GM23338 (cell line): ENCODE measurements around the gene SLC25A42. TPM values are rescaled to one million over a fixed set of nuclear protein-coding genes. Genes with fewer than 3 reads are reported as not detected.
A peak's percentile ranks its signal among the peaks of the same experiment; 100 is the strongest.

Experiments used
- ATAC-seq: fragments of 200-7000 bp; cut with Tn5 transposase; 3 replicates; pipeline ENCODE4 v1.9.1; 2020
- DNase-seq: peaks from one replicate; pipeline ENCODE4 v3.0.0-alpha.2; 2015; ENCODE audit warnings: low spot score
- H2AFZ ChIP-seq: fragments of 200-600 bp; sonication (generic); 2 replicates; pipeline ENCODE4 v1.8.0; 2016; ENCODE audit warnings: antibody characterized with exemption, mild to moderate bottlenecking, moderate library complexity
- H3F3A ChIP-seq: fragments of 200-600 bp; sonication (generic); replicated peaks from 2 replicates; pipeline ENCODE4 v1.8.0; 2017; ENCODE audit warnings: antibody characterized with exemption, mixed run types, low read depth
- H3K27ac ChIP-seq: fragments of 200-600 bp; sonication (generic); 2 replicates; pipeline ENCODE4 v1.6.1; 2016; ENCODE audit warnings: low read depth
- H3K27me3 ChIP-seq: fragments of 200-600 bp; sonication (generic); 2 replicates; pipeline ENCODE4 v1.8.0; 2016; ENCODE audit warnings: mild to moderate bottlenecking, mixed run types, moderate library complexity; ENCODE audit not compliant: insufficient read depth
- H3K36me3 ChIP-seq: fragments of 200-600 bp; sonication (generic); 2 replicates; pipeline ENCODE4 v1.8.0; 2016; ENCODE audit warnings: mild to moderate bottlenecking; ENCODE audit not compliant: insufficient read depth
- H3K4me1 ChIP-seq: fragments of 200-600 bp; sonication (generic); 2 replicates; pipeline ENCODE4 v1.8.0; 2016; ENCODE audit warnings: mild to moderate bottlenecking, moderate library complexity; ENCODE audit not compliant: insufficient read depth
- H3K4me2 ChIP-seq: fragments of 200-600 bp; sonication (generic); 2 replicates; pipeline ENCODE4 v1.7.1; 2017; ENCODE audit warnings: mixed run types
- H3K4me3 ChIP-seq: fragments of 200-600 bp; sonication (generic); 2 replicates; pipeline ENCODE4 v1.6.1; 2016; ENCODE audit warnings: mixed run types
- H3K79me2 ChIP-seq: fragments of 200-600 bp; sonication (generic); replicated peaks from 2 replicates; pipeline ENCODE4 v1.8.0; 2017; ENCODE audit warnings: mild to moderate bottlenecking; ENCODE audit not compliant: insufficient read depth
- H3K9me2 ChIP-seq: fragments of 200-600 bp; sonication (generic); 2 replicates; pipeline ENCODE4 v1.8.0; 2017; ENCODE audit not compliant: insufficient read depth
- H4K20me1 ChIP-seq: fragments of 200-600 bp; sonication (generic); replicated peaks from 2 replicates; pipeline ENCODE4 v1.8.0; 2017; ENCODE audit warnings: mild to moderate bottlenecking; ENCODE audit not compliant: insufficient read depth
- H3K27ac Mint-ChIP-seq: 2 replicates; pipeline ENCODE4 v1.8.0; 2020; ENCODE audit warnings: inconsistent platforms, mild to moderate bottlenecking, moderate library complexity, mixed read lengths
- H3K27me3 Mint-ChIP-seq: 3 replicates; pipeline ENCODE4 v1.8.0; 2022; ENCODE audit warnings: low read depth, mild to moderate bottlenecking, moderate library complexity, mixed read lengths, inconsistent platforms; ENCODE audit not compliant: insufficient read depth, poor library complexity
- H3K36me3 Mint-ChIP-seq: 3 replicates; pipeline ENCODE4 v1.8.0; 2021; ENCODE audit warnings: low read depth, mild to moderate bottlenecking, inconsistent platforms, moderate library complexity, mixed read lengths
- H3K4me1 Mint-ChIP-seq: 3 replicates; pipeline ENCODE4 v1.8.0; 2020; ENCODE audit warnings: mild to moderate bottlenecking, inconsistent platforms, mixed read lengths
- H3K4me3 Mint-ChIP-seq: 3 replicates; pipeline ENCODE4 v1.8.0; 2021; ENCODE audit warnings: moderate library complexity, mild to moderate bottlenecking, inconsistent platforms, mixed read lengths
- H3K9me3 Mint-ChIP-seq: 3 replicates; pipeline ENCODE4 v1.8.0; 2020; ENCODE audit warnings: moderate library complexity, mild to moderate bottlenecking, inconsistent platforms, mixed read lengths
- CREB1 ChIP-seq: fragments of 250-450 bp; sonication (Bioruptor Pico); IDR thresholded peaks from 2 replicates; pipeline ENCODE4 v1.5.0; 2020; ENCODE audit warnings: low read depth, mild to moderate bottlenecking, moderate library complexity
- EZH2 ChIP-seq: fragments of 200-600 bp; sonication (generic); IDR thresholded peaks from one replicate; pipeline ENCODE4 v1.8.0; 2017; ENCODE audit warnings: antibody characterized with exemption, mild to moderate bottlenecking, low read depth; ENCODE audit not compliant: unreplicated experiment
- EZH2phosphoT487 ChIP-seq: fragments of 200-600 bp; sonication (generic); IDR thresholded peaks from one replicate; pipeline ENCODE4 v1.8.1; 2018; ENCODE audit warnings: antibody characterized with exemption; ENCODE audit not compliant: unreplicated experiment
- JUNB ChIP-seq: IDR thresholded peaks from one replicate; pipeline ENCODE4 v1.6.1; 2016; ENCODE audit warnings: antibody characterized with exemption; ENCODE audit not compliant: unreplicated experiment
- NANOG ChIP-seq: IDR thresholded peaks from 2 replicates; pipeline ENCODE4 v1.6.1; 2016; ENCODE audit warnings: antibody characterized with exemption, borderline replicate concordance
- POLR2AphosphoS5 ChIP-seq: IDR thresholded peaks from 2 replicates; pipeline ENCODE4 v1.6.1; 2016; ENCODE audit warnings: antibody characterized with exemption, low read depth
- STAT1 ChIP-seq: IDR thresholded peaks from one replicate; pipeline ENCODE4 v1.6.1; 2016; ENCODE audit warnings: antibody characterized with exemption; ENCODE audit not compliant: unreplicated experiment
- ZNF331 ChIP-seq: fragments of 250-450 bp; sonication (Bioruptor Pico); IDR thresholded peaks from 2 replicates; pipeline ENCODE4 v1.5.0; 2020; ENCODE audit warnings: low read depth, mild to moderate bottlenecking, moderate library complexity
- polyA plus RNA-seq: library from polyadenylated mRNA; unstranded; fragments of >200 nt; fragmentation: Nextera tagmentation; extraction: Ambion mirVana; gene quantifications from 2 replicates; pipeline ENCODE4 v1.2.1, GENCODE V29; 2016
- total RNA-seq: library from RNA; depleted of rRNA; stranded (reverse); fragments of >200 nt; shearing (Covaris generic); gene quantifications from 2 replicates; pipeline ENCODE4 v1.2.3, GENCODE V29; 2014
- TF ChIP-seq, protein P1 (sequence below): IDR thresholded peaks from 2 replicates; pipeline ENCODE4 v1.6.1; 2016; ENCODE audit warnings: antibody characterized with exemption
- TF ChIP-seq, protein P2 (sequence below), 2 experiments: fragments of 200-600 bp in 1 of 2; sonication (generic) in 1 of 2; conservative IDR thresholded peaks; 2 replicates each; pipeline versions ENCODE4 v1.5.1 to v1.6.1; 2016 to 2017; ENCODE audit warnings: antibody characterized with exemption in 2 of 2, low read depth in 2 of 2, mild to moderate bottlenecking in 2 of 2, moderate library complexity in 1 of 2
- TF ChIP-seq, protein P3 (sequence below): fragments of 250-450 bp; sonication (Bioruptor Pico); IDR thresholded peaks from 2 replicates; pipeline ENCODE4 v1.5.0; 2020; ENCODE audit warnings: mild to moderate bottlenecking, moderate library complexity
- TF ChIP-seq, protein P4 (sequence below): IDR thresholded peaks from one replicate; pipeline ENCODE4 v1.6.1; 2018; ENCODE audit warnings: antibody characterized with exemption; ENCODE audit not compliant: unreplicated experiment

The SLC25A42 gene
- total and polyA plus RNA-seq, 2 experiments from 2014 or later, result 7.3 to 7.6 TPM

DNA sequence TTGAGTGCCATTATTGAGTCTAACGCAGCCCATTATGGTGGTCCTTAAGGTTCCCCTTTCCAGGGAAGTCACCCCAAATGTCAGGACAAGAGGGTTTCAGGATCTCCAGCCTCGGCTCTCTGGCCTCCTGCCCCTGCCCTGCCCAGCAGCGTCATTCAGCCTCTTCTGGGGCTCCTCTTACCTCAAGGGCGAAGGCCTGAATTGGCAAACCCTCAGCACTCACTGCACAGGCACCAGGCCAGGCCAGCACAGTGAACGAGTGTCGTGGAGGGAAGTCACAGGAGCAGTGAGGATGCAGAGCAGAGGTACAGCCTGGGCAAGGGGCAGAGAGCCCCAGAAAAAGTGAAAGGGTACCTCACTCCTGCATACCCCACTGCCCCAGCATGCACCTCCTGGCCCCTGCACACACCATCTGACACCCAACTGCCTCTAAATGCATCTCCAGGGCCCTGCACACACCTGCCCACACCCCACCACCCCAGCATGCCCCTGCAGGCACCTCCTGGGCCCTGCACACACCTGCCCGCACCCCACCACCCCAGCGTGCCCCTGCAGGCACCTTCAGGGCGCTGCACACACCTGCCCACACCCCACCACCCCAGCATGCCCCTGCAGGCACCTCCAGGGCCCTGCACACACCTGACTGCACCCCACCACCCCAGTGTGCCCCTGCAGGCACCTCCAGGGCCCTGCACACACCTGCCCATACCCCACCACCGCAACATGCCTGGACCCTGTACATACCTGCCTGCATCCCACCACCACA lies 19.8 kb downstream of the SLC25A42 start:
- no peaks in the 10 kb centered on the region for H3F3A ChIP-seq
- Mint-ChIP-seq H3K27me3 (peaks cover 15% of the 10 kb centered on the region), H3K36me3 (no peaks in the 10 kb centered on the region), H3K4me3 (no peak overlapping the region), H3K4me1 (peaks cover 3% of the 10 kb centered on the region), H3K9me3 (no peaks in the 10 kb centered on the region), H3K27ac (no peak overlapping the region)
- ATAC-seq (peak; percentile 64), DNase-seq (no peak)
- no peak overlapping the region for H3K4me2 ChIP-seq
- no peak overlapping the region for H3K4me3 ChIP-seq
- H3K4me1 ChIP-seq, result no peaks in the 10 kb centered on the region; the same call in 1 of the 2 replicates
- H3K27me3 ChIP-seq, result 0 out of 2 replicates have a peak, but pooled peaks cover 6% of the 10 kb centered on the region
- no peaks in the 10 kb centered on the region for H3K79me2 ChIP-seq
- no peak overlapping the region for H3K27ac ChIP-seq
- TF ChIP-seq, protein P1, sequence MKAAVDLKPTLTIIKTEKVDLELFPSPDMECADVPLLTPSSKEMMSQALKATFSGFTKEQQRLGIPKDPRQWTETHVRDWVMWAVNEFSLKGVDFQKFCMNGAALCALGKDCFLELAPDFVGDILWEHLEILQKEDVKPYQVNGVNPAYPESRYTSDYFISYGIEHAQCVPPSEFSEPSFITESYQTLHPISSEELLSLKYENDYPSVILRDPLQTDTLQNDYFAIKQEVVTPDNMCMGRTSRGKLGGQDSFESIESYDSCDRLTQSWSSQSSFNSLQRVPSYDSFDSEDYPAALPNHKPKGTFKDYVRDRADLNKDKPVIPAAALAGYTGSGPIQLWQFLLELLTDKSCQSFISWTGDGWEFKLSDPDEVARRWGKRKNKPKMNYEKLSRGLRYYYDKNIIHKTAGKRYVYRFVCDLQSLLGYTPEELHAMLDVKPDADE, result no peak
- no peak for TF ChIP-seq EZH2
- TF ChIP-seq, protein P2, sequence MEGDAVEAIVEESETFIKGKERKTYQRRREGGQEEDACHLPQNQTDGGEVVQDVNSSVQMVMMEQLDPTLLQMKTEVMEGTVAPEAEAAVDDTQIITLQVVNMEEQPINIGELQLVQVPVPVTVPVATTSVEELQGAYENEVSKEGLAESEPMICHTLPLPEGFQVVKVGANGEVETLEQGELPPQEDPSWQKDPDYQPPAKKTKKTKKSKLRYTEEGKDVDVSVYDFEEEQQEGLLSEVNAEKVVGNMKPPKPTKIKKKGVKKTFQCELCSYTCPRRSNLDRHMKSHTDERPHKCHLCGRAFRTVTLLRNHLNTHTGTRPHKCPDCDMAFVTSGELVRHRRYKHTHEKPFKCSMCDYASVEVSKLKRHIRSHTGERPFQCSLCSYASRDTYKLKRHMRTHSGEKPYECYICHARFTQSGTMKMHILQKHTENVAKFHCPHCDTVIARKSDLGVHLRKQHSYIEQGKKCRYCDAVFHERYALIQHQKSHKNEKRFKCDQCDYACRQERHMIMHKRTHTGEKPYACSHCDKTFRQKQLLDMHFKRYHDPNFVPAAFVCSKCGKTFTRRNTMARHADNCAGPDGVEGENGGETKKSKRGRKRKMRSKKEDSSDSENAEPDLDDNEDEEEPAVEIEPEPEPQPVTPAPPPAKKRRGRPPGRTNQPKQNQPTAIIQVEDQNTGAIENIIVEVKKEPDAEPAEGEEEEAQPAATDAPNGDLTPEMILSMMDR (conservative IDR thresholded peaks at IDR 0.05; ENCODE audit: low read depth in 2 of 2), result no peak
- no peak for TF ChIP-seq STAT1
- no peak for TF ChIP-seq POLR2AphosphoS5
- TF ChIP-seq NANOG, result no peak
- no peak for TF ChIP-seq CREB1 (CRISPR knock-in tag)
- no peak for TF ChIP-seq JUNB
- TF ChIP-seq EZH2phosphoT487, result no peak
- TF ChIP-seq, protein P3, sequence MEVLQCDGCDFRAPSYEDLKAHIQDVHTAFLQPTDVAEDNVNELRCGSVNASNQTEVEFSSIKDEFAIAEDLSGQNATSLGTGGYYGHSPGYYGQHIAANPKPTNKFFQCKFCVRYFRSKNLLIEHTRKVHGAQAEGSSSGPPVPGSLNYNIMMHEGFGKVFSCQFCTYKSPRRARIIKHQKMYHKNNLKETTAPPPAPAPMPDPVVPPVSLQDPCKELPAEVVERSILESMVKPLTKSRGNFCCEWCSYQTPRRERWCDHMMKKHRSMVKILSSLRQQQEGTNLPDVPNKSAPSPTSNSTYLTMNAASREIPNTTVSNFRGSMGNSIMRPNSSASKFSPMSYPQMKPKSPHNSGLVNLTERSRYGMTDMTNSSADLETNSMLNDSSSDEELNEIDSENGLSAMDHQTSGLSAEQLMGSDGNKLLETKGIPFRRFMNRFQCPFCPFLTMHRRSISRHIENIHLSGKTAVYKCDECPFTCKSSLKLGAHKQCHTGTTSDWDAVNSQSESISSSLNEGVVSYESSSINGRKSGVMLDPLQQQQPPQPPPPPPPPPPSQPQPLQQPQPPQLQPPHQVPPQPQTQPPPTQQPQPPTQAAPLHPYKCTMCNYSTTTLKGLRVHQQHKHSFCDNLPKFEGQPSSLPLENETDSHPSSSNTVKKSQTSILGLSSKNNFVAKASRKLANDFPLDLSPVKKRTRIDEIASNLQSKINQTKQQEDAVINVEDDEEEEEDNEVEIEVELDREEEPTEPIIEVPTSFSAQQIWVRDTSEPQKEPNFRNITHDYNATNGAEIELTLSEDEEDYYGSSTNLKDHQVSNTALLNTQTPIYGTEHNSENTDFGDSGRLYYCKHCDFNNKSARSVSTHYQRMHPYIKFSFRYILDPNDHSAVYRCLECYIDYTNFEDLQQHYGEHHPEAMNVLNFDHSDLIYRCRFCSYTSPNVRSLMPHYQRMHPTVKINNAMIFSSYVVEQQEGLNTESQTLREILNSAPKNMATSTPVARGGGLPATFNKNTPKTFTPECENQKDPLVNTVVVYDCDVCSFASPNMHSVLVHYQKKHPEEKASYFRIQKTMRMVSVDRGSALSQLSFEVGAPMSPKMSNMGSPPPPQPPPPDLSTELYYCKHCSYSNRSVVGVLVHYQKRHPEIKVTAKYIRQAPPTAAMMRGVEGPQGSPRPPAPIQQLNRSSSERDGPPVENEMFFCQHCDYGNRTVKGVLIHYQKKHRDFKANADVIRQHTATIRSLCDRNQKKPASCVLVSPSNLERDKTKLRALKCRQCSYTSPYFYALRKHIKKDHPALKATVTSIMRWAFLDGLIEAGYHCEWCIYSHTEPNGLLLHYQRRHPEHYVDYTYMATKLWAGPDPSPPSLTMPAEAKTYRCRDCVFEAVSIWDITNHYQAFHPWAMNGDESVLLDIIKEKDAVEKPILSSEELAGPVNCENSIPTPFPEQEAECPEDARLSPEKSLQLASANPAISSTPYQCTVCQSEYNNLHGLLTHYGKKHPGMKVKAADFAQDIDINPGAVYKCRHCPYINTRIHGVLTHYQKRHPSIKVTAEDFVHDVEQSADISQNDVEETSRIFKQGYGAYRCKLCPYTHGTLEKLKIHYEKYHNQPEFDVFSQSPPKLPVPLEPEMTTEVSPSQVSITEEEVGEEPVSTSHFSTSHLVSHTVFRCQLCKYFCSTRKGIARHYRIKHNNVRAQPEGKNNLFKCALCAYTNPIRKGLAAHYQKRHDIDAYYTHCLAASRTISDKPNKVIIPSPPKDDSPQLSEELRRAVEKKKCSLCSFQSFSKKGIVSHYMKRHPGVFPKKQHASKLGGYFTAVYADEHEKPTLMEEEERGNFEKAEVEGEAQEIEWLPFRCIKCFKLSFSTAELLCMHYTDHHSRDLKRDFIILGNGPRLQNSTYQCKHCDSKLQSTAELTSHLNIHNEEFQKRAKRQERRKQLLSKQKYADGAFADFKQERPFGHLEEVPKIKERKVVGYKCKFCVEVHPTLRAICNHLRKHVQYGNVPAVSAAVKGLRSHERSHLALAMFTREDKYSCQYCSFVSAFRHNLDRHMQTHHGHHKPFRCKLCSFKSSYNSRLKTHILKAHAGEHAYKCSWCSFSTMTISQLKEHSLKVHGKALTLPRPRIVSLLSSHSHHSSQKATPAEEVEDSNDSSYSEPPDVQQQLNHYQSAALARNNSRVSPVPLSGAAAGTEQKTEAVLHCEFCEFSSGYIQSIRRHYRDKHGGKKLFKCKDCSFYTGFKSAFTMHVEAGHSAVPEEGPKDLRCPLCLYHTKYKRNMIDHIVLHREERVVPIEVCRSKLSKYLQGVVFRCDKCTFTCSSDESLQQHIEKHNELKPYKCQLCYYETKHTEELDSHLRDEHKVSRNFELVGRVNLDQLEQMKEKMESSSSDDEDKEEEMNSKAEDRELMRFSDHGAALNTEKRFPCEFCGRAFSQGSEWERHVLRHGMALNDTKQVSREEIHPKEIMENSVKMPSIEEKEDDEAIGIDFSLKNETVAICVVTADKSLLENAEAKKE (CRISPR knock-in tag), result no peak
- TF ChIP-seq, protein P4, sequence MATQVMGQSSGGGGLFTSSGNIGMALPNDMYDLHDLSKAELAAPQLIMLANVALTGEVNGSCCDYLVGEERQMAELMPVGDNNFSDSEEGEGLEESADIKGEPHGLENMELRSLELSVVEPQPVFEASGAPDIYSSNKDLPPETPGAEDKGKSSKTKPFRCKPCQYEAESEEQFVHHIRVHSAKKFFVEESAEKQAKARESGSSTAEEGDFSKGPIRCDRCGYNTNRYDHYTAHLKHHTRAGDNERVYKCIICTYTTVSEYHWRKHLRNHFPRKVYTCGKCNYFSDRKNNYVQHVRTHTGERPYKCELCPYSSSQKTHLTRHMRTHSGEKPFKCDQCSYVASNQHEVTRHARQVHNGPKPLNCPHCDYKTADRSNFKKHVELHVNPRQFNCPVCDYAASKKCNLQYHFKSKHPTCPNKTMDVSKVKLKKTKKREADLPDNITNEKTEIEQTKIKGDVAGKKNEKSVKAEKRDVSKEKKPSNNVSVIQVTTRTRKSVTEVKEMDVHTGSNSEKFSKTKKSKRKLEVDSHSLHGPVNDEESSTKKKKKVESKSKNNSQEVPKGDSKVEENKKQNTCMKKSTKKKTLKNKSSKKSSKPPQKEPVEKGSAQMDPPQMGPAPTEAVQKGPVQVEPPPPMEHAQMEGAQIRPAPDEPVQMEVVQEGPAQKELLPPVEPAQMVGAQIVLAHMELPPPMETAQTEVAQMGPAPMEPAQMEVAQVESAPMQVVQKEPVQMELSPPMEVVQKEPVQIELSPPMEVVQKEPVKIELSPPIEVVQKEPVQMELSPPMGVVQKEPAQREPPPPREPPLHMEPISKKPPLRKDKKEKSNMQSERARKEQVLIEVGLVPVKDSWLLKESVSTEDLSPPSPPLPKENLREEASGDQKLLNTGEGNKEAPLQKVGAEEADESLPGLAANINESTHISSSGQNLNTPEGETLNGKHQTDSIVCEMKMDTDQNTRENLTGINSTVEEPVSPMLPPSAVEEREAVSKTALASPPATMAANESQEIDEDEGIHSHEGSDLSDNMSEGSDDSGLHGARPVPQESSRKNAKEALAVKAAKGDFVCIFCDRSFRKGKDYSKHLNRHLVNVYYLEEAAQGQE, result no peak
- TF ChIP-seq ZNF331 (CRISPR knock-in tag), result no peak
- no peak overlapping the region for H2AFZ ChIP-seq
- 0 out of 2 replicates have a peak, but pooled peaks cover 4% of the 10 kb centered on the region for H3K9me2 ChIP-seq
- no peaks in the 10 kb centered on the region for H3K36me3 ChIP-seq
- H4K20me1 ChIP-seq, result no peaks in the 10 kb centered on the region
